Astrocyte (in vitro differentiated cells and primary cell): ENCODE data around the gene SLC35G6. TPM values are rescaled to one million over a fixed set of nuclear protein-coding genes. Genes with fewer than 3 reads are reported as not detected.

ENCODE experiments used
- DNase-seq: peaks from one replicate; pipeline ENCODE4 v3.0.0-alpha.2; 2010; ENCODE audit warnings: low read depth
- FAIRE-seq: peaks from 2 replicates; lab custom pipeline; 2011; peaks lifted over from hg19 to GRCh38; lab: Jason Lieb, UNC
- H2AFZ ChIP-seq: 2 replicates; pipeline ENCODE4 v1.6.0; 2012; ENCODE audit warnings: low read depth, low read length, inconsistent platforms
- H3K27ac ChIP-seq: 2 replicates; pipeline ENCODE4 v1.5.1; 2011; ENCODE audit warnings: low read depth, low read length, inconsistent platforms
- H3K27me3 ChIP-seq: 2 replicates; pipeline ENCODE4 v1.6.0; 2011; ENCODE audit warnings: low read length, inconsistent platforms; ENCODE audit not compliant: insufficient read depth
- H3K36me3 ChIP-seq: 2 replicates; pipeline ENCODE4 v1.5.1; 2011; ENCODE audit warnings: low read length, inconsistent platforms; ENCODE audit not compliant: insufficient read depth
- H3K4me1 ChIP-seq: 2 replicates; pipeline ENCODE4 v1.5.1; 2011; ENCODE audit warnings: low read length, inconsistent platforms; ENCODE audit not compliant: insufficient read depth
- H3K4me2 ChIP-seq: 2 replicates; pipeline ENCODE4 v1.6.0; 2012; ENCODE audit warnings: low read length, inconsistent platforms
- H3K4me3 ChIP-seq: 2 replicates; pipeline ENCODE4 v1.5.1; 2011; ENCODE audit warnings: low read depth, mild to moderate bottlenecking, low read length, inconsistent platforms; ENCODE audit not compliant: insufficient read depth
- H3K79me2 ChIP-seq: 2 replicates; pipeline ENCODE4 v1.6.0; 2012; ENCODE audit warnings: mild to moderate bottlenecking, low read length, inconsistent platforms; ENCODE audit not compliant: insufficient read depth
- H3K9ac ChIP-seq: 2 replicates; pipeline ENCODE4 v1.6.0; 2012; ENCODE audit warnings: mild to moderate bottlenecking, low read length, inconsistent platforms
- H3K9me3 ChIP-seq: 2 replicates; pipeline ENCODE4 v1.5.1; 2012; ENCODE audit warnings: low read depth, mild to moderate bottlenecking, low read length, inconsistent platforms; ENCODE audit not compliant: insufficient read depth
- H4K20me1 ChIP-seq: 2 replicates; pipeline ENCODE4 v1.6.0; 2012; ENCODE audit warnings: low read length, inconsistent platforms; ENCODE audit not compliant: insufficient read depth
- H3K27ac Mint-ChIP-seq: one replicate; pipeline ENCODE4 v1.8.0; 2021; ENCODE audit warnings: mild to moderate bottlenecking, mixed read lengths; ENCODE audit not compliant: unreplicated experiment
- H3K27me3 Mint-ChIP-seq: one replicate; pipeline ENCODE4 v1.8.0; 2021; ENCODE audit warnings: low read depth, mixed read lengths; ENCODE audit not compliant: unreplicated experiment
- H3K36me3 Mint-ChIP-seq: one replicate; pipeline ENCODE4 v1.8.0; 2021; ENCODE audit warnings: low read depth, mixed read lengths; ENCODE audit not compliant: unreplicated experiment
- H3K4me1 Mint-ChIP-seq: one replicate; pipeline ENCODE4 v1.8.0; 2021; ENCODE audit warnings: low read depth, mixed read lengths; ENCODE audit not compliant: unreplicated experiment
- H3K4me3 Mint-ChIP-seq: one replicate; pipeline ENCODE4 v1.8.0; 2021; ENCODE audit warnings: mild to moderate bottlenecking, moderate library complexity, mixed read lengths; ENCODE audit not compliant: unreplicated experiment
- H3K9me3 Mint-ChIP-seq: one replicate; pipeline ENCODE4 v1.8.0; 2021; ENCODE audit warnings: mild to moderate bottlenecking, mixed read lengths; ENCODE audit not compliant: unreplicated experiment
- CTCF ChIP-seq: IDR thresholded peaks from 2 replicates; pipeline ENCODE4 v1.5.1; 2011; ENCODE audit warnings: low read depth, mild to moderate bottlenecking, inconsistent platforms, low read length, moderate library complexity; ENCODE audit not compliant: insufficient read depth
- EZH2 ChIP-seq: IDR thresholded peaks from 2 replicates; pipeline ENCODE4 v1.6.1; 2012; ENCODE audit warnings: mild to moderate bottlenecking, low read length, inconsistent platforms; ENCODE audit not compliant: insufficient read depth
- total RNA-seq: library from RNA; stranded (reverse); gene quantifications from 2 replicates; pipeline ENCODE4 v1.2.1, GENCODE V29; 2021

SLC35G6 gene
- total RNA-seq, 1 donor from 2014 or later = not detected

- peaks cover 57% of the 10 kb centered on the region for H4K20me1 ChIP-seq
- H2AFZ ChIP-seq = no peak overlapping the region
- peak overlapping the region; percentile 67 for H3K27ac ChIP-seq
- Mint-ChIP-seq H3K36me3 (peaks cover 3% of the 10 kb centered on the region), H3K4me1 (peaks cover 36% of the 10 kb centered on the region), H3K9me3 (no peaks in the 10 kb centered on the region), H3K27me3 (no peaks in the 10 kb centered on the region), H3K4me3 (peak overlapping the region; percentile 97), H3K27ac (peak overlapping the region; percentile 42)
- peaks cover 38% of the 10 kb centered on the region for H3K4me1 ChIP-seq
- peak; percentile 85 for DNase-seq
- TF ChIP-seq CTCF (no peak), EZH2 (no peak)
- no peak for FAIRE-seq
- H3K9ac ChIP-seq = peak overlapping the region; percentile 93
- no peaks in the 10 kb centered on the region for H3K27me3 ChIP-seq
- no peaks in the 10 kb centered on the region for H3K9me3 ChIP-seq
- H3K79me2 ChIP-seq = peaks cover 70% of the 10 kb centered on the region
- H3K4me2 ChIP-seq = peak overlapping the region; percentile 94
- peak overlapping the region; percentile 69 for H3K4me3 ChIP-seq
- H3K36me3 ChIP-seq = no peaks in the 10 kb centered on the region
These were observed 3.6 kb upstream of the SLC35G6 start for GRCh38 chr17:7477392-7478275.

GRCh38 chr17:7478276-7479212, 2.7 kb upstream of the SLC35G6 start:
- Mint-ChIP-seq H3K27ac (peak overlapping the region; percentile 92), H3K4me1 (peaks cover 41% of the 10 kb centered on the region), H3K4me3 (peak overlapping the region; percentile 97), H3K9me3 (no peaks in the 10 kb centered on the region), H3K36me3 (peaks cover 3% of the 10 kb centered on the region), H3K27me3 (no peaks in the 10 kb centered on the region)
- H3K4me3 ChIP-seq = peak overlapping the region; percentile 69
- H3K4me1 ChIP-seq = peaks cover 44% of the 10 kb centered on the region
- TF ChIP-seq EZH2 (no peak), CTCF (no peak)
- peak overlapping the region; percentile 94 for H3K4me2 ChIP-seq
- no peak for FAIRE-seq
- peak; percentile 8 for DNase-seq
- H3K27me3 ChIP-seq = no peaks in the 10 kb centered on the region
- no peaks in the 10 kb centered on the region for H3K9me3 ChIP-seq
- peaks cover 52% of the 10 kb centered on the region for H4K20me1 ChIP-seq
- peak overlapping the region; percentile 51 for H2AFZ ChIP-seq
- peak overlapping the region; percentile 93 for H3K9ac ChIP-seq
- H3K79me2 ChIP-seq = peaks cover 65% of the 10 kb centered on the region
- H3K27ac ChIP-seq = peak overlapping the region; percentile 67
- no peaks in the 10 kb centered on the region for H3K36me3 ChIP-seq
